Subcutaneous abdominal adipose tissue (tissue), 5 donors: ENCODE measurements around the gene OLFML1.
"Not testable (repeated sequence)": the region's sequence is repeated elsewhere in the genome, so short reads cannot be mapped to it uniquely, and the experiment has no call there.

ENCODE experiments used
- H3K27ac ChIP-seq: one replicate; pipeline ENCODE4 v1.7.0; 2013; ENCODE audit warnings: low read depth, mild to moderate bottlenecking, inconsistent platforms, low read length, moderate library complexity
- H3K27me3 ChIP-seq, 5 donors: one replicate each; pipeline ENCODE4 v1.7.0; 2013; ENCODE audit warnings: low read length in 5 of 5, inconsistent platforms in 1 of 5; ENCODE audit not compliant: control insufficient read depth in 5 of 5, insufficient read depth in 4 of 5
- H3K36me3 ChIP-seq, 5 donors: one replicate each; pipeline ENCODE4 v1.7.0; 2013; ENCODE audit warnings: low read length in 5 of 5; ENCODE audit not compliant: control insufficient read depth in 5 of 5, insufficient read depth in 5 of 5
- H3K4me1 ChIP-seq, 5 donors: one replicate each; pipeline ENCODE4 v1.7.0; 2013; ENCODE audit warnings: low read length in 5 of 5, mild to moderate bottlenecking in 3 of 5, moderate library complexity in 1 of 5; ENCODE audit not compliant: control insufficient read depth in 5 of 5, insufficient read depth in 5 of 5
- H3K4me3 ChIP-seq, 5 donors: one replicate each; pipeline ENCODE4 v1.7.0; 2013; ENCODE audit warnings: low read length in 5 of 5, low read depth in 1 of 5
- H3K9ac ChIP-seq, 5 donors: one replicate each; pipeline ENCODE4 v1.7.0; 2013; ENCODE audit warnings: low read length in 5 of 5, mild to moderate bottlenecking in 4 of 5, moderate library complexity in 3 of 5
- H3K9me3 ChIP-seq, 5 donors: one replicate each; pipeline ENCODE4 v1.7.0; 2013; ENCODE audit warnings: low read length in 5 of 5; ENCODE audit not compliant: control insufficient read depth in 5 of 5
- donor health status: healthy.
- donor health status: healthy.
- donor health status: healthy.
- donor health status: healthy.
- donor health status: healthy.

OLFML1 gene

GRCh38 chr11:7516475-7516874, 31.2 kb downstream of the OLFML1 start:
- Histone ChIP-seq H3K27me3 (no peaks in the 10 kb centered on the region), H3K4me1 (peaks cover 11 to 62% (median 40%) of the 10 kb centered on the region in 5 donors), H3K9me3 (no peaks in the 10 kb centered on the region), H3K4me3 (no peak overlapping the region), H3K9ac (no peak overlapping the region), H3K27ac (no peak overlapping the region), H3K36me3 (no peaks in the 10 kb centered on the region)

DNA sequence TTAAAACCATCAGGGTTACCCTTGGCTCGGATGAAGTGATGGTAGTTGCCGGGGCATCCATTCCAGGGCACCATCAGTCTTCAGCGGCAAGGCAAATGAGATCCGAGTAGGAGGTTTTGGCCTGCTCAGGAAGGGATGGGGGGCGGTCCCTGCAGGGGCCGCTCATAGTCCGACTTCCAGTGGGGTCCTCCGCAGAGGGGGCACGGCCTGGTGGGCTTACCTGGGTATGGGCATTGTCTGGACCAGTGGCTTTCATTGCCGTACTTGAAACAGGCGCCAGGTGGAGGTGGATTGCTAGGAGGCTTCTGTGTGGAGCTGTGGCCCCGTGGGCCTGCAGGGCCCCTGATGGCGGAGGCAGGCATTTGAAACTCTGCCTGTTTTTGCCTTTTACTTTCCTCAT, 32.4 kb downstream of the OLFML1 start:
- not testable (repeated sequence) for H3K9ac ChIP-seq, H3K27me3 ChIP-seq, H3K36me3 ChIP-seq, H3K4me3 ChIP-seq, H3K27ac ChIP-seq, H3K9me3 ChIP-seq
- peaks cover 9 to 62% (median 36%) of the 10 kb centered on the region in 5 donors for H3K4me1 ChIP-seq

DNA sequence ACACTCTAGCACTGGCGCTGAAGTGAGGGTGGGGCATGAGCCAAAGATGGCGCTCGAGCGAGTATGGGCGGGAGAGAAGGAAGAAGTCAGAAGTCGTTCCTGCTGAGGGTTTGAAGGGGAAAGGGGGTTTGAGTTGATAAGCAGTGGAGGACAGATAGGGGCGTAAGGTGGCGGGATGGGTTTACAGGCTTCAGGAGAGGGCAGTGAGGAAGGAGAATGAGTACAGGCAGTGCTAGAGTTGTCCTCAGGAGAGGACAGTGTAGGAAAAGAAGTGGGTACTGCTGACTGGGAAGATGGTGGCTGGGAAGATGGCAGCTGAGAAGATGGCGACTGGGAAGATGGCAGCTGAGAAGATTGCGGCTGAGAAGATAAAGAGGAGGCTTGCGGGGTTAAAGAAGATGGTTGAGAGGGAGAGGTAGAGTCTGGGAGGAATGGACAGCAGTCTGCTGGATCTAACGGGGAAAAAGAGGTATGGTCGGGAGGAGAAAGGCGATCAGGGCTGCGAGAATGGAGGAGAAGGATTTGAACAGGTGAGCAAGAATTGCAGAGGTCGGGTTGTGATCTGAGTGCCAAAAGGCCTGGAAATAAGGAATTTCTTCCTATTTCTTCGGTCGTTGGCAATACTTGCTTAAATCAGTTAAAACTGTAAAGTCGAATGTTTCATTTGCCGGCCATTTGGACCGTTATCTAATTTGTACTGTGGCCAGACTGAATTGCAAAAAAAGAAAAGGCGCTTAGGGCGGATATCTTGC, 33.7 kb downstream of the OLFML1 start:
- no peak overlapping the region for H3K9ac ChIP-seq
- no peak overlapping the region for H3K4me3 ChIP-seq
- H3K27ac ChIP-seq: no peak overlapping the region
- no peaks in the 10 kb centered on the region for H3K9me3 ChIP-seq
- no peaks in the 10 kb centered on the region for H3K27me3 ChIP-seq
- H3K4me1 ChIP-seq: peaks cover 9 to 68% (median 41%) of the 10 kb centered on the region in 5 donors
- H3K36me3 ChIP-seq: no peaks in the 10 kb centered on the region

- H3K4me3 ChIP-seq: no peak overlapping the region
- peak overlapping the region; percentile 34 for H3K27ac ChIP-seq
- peaks cover 8 to 67% (median 39%) of the 10 kb centered on the region in 5 donors for H3K4me1 ChIP-seq
- no peaks in the 10 kb centered on the region for H3K9me3 ChIP-seq
- no peaks in the 10 kb centered on the region for H3K36me3 ChIP-seq
- H3K27me3 ChIP-seq: no peaks in the 10 kb centered on the region
- no peak overlapping the region for H3K9ac ChIP-seq
Measured at GRCh38 chr11:7520011-7520942, 35.0 kb downstream of the OLFML1 start.

DNA sequence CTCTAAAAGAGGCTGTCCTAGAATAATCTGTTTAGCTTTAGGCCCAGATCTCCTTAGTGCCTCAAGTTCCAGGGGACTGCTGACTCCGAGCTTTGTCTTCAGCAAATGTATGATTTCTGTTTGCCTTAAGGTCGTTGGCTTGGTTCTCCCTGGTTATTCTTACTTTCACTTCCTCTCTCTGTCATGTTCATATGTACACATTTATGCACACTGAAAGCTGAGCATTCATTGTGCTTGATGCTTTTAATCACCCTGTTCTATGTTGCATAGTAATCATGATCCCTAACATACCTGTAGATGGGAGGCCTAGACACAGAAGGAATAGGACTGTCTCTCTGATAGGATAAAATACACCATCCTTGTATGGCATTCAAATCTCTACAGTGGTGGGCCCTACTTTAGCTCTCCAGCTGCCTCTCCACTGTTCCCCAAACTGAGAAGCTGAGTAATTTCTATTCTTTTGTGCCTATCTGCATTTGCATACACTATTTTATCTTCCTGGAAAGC, 35.7 kb downstream of the OLFML1 start:
- peaks cover 5 to 61% (median 36%) of the 10 kb centered on the region in 5 donors for H3K4me1 ChIP-seq
- H3K27me3 ChIP-seq: no peaks in the 10 kb centered on the region
- H3K9ac ChIP-seq: no peak overlapping the region
- no peaks in the 10 kb centered on the region for H3K36me3 ChIP-seq
- no peaks in the 10 kb centered on the region for H3K9me3 ChIP-seq
- peak overlapping the region; percentile 34 for H3K27ac ChIP-seq
- no peak overlapping the region for H3K4me3 ChIP-seq

DNA sequence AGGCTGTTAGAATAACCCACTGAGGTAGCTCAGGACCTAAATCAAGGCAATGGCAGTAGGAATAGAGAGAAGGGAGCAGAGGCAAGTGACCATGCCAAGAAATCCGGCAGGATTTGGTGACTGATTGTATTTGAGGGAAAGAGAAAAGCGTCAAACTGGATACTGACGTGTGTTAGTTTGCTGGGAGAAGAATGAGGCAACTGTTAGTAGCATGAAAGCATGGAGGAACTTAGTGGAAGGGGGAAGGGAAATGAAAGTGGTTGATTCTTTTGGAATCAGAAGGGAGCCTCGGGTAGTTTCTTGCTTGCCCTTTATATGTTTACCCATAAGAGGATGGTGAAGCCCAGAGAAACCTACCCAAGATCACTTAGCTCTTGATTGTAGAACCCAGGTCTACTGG, 36.8 kb downstream of the OLFML1 start:
- Histone ChIP-seq H3K36me3 (no peaks in the 10 kb centered on the region), H3K27me3 (no peaks in the 10 kb centered on the region), H3K9me3 (no peaks in the 10 kb centered on the region), H3K9ac (no peak overlapping the region), H3K27ac (no peak overlapping the region), H3K4me1 (peaks cover 5 to 56% (median 36%) of the 10 kb centered on the region in 5 donors), H3K4me3 (no peak overlapping the region)

GRCh38 chr11:7522546-7522945, 37.2 kb downstream of the OLFML1 start:
- H3K36me3 ChIP-seq: no peaks in the 10 kb centered on the region
- H3K9ac ChIP-seq: no peak overlapping the region
- H3K9me3 ChIP-seq: no peaks in the 10 kb centered on the region
- H3K27ac ChIP-seq: no peak overlapping the region
- no peaks in the 10 kb centered on the region for H3K27me3 ChIP-seq
- H3K4me3 ChIP-seq: no peak overlapping the region
- H3K4me1 ChIP-seq: peaks cover 5 to 56% (median 36%) of the 10 kb centered on the region in 5 donors

DNA sequence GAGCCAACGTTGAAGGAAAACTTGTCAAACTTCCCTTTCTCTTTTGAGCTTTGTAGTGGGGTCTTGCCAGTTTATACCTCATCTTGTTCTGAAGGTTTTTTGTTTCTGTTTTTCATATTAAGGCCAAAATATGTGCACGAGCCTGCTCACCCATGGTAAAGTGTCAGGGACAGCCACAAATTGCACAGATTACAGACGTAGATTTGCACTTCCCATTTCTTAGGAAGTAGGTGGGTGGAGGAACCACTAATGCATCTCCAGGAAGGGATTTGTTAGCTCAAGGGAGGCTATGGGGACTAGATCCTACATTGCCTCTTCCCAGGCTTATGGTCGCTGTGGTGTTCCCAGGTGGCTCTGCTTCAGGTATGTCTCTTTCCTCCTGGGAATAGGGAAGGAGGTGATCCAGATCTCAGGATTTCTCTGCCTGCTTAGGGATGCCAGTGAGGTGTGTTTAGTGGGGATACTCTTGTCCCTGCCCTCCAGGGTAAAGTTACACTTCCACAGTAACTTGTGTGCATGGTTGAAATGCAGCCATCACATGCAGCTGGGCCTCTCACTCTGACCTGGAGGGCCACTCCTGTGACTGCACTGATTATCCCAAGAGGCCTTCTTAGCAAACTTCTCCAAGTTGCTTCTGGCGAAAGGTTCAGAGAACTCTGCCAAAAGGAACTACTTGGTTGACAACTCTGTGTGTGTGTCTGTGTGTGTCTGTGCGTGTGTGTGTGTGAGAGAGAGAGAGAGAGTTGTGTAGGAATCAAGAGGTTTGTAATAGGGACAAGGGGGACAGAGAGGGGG, 38.3 kb downstream of the OLFML1 start:
- no peak overlapping the region for H3K9ac ChIP-seq

DNA sequence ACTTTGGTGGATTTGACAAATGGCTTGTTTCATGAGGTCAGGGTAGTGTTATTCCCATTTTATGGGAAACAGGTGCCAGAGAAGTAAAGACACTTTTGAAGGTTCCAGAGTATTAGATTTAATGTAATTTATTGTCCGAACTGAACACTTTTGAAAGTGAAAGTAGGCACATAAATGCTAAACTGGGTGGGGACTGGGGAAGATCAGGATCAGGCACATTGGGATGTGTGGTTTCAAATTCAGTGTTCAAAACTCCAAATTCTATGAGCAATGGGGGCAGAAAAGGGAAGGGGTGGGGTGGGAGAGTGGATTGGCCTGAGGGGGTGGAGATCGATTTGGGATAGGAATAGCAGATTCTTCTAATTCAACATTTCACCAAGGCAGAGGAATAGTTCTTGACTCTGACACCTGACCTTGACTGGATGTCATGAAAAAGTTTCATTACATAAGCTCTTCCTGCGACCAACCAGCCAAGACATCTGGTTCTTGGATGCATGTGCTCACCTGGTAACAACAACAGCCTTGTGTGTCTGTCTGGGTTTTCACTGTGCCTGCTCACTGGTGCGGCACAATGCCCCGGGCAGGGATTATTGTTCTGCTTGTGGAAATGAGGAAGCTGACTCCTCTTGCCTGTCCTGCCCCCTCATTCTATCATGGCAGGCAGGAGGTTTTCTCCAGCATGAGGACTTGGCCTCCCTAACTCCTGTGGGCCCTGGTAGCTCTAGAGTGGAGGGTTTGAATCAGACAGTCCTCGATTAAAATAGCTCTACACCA, 39.3 kb downstream of the OLFML1 start:
- no peaks in the 10 kb centered on the region for H3K9me3 ChIP-seq
- no peaks in the 10 kb centered on the region for H3K36me3 ChIP-seq
- peak overlapping the region in 2 of 5 donors; percentile 8 to 18 for H3K4me3 ChIP-seq
- peaks cover 5 to 55% (median 35%) of the 10 kb centered on the region in 5 donors for H3K4me1 ChIP-seq
- H3K27ac ChIP-seq: peak overlapping the region; percentile 2
- no peaks in the 10 kb centered on the region for H3K27me3 ChIP-seq
- peak overlapping the region in 1 of 5 donors; percentile 57 for H3K9ac ChIP-seq

More for the DNA sequence above, 38.3 kb downstream of the OLFML1 start:
- H3K4me3 ChIP-seq: peak overlapping the region in 2 of 5 donors; percentile 8 to 18
- H3K36me3 ChIP-seq: no peaks in the 10 kb centered on the region
- peaks cover 5 to 56% (median 36%) of the 10 kb centered on the region in 5 donors for H3K4me1 ChIP-seq
- no peaks in the 10 kb centered on the region for H3K9me3 ChIP-seq
- H3K27ac ChIP-seq: peak overlapping the region; percentile 2
- no peaks in the 10 kb centered on the region for H3K27me3 ChIP-seq
